ENCODE measurements around the gene VPS13D.

Gene VPS13D

DNA sequence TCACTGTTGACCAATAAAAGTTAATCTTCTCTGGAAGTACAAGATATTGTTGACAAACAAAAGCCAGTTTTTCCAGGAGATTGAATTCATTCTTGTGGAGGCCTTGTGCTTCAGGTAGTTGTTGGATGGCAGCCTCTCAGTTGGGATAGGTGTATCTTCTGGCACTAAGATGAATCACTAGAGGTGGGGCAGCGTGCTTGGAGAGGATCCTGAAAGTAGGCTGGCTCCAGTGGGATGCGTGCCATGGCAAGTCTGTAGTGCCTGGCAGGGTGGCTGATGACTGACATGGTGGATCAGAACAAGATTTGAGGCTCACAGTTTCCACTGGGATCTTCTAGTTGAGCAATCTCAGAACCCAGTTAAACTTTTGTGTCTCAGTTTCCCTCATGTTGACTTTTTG lies 2.4 kb downstream of the VPS13D start:
- DNase-seq (ENCODE audit: low spot score), result no peak

DNA sequence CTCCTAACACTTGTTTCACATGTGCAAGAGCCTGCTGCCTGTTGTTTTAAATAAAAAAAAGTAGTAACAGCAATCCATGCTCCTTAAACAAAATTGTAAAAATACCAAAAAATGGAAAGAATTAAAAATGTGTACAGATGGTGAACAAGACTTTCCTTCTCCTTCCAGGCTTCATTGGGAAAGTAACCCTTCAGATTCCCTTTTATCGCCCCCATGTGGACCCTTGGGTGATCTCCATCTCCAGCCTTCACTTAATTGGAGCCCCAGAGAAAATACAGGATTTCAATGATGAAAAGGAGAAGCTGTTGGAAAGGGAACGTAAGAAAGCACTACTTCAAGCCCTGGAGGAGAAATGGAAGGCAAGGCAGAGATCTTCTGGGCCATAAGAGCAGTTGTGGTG lies 14.2 kb downstream of the VPS13D start:
- DNase-seq (ENCODE audit: low spot score), result no peak

DNA sequence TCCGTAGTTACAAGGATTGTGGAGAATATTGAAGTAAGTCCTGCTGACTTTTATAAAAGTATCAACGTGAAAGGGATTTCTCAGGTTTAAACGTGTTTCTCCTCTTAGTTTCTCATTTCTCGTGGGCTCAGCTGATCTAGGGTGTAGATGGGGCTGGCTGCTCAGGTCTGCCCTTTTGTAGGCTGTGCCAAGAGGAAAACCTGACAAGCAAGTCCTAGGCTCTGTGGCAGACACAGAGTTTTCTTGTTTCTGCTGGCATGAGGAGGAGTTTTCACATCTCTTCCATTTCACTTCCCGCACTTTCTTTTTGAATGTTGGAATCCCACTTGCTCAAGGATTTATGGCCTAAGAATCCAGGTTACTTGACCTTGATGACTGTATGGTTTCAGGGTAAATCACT lies 14.8 kb downstream of the VPS13D start:
- DNase-seq (ENCODE audit: low spot score), result no peak

DNA sequence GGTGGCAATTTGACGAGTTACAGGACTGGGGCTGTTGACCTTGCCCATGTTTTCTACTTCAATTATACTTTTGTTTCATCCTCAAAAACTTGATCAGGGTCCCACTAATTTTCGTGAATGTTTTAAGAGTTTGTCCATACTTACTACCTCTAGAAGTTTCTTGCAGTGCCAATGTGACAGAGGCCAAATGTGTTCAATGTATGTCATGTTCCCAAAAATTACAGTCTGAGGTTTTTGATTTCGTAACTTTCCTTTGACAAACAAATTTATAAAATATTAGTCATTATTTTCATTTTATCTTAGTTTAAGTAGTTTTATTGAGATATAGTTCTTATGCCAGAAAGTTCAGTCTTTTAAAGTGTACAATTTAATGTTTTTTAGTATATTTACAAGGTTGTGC lies 15.3 kb downstream of the VPS13D start:
- no peak for DNase-seq (ENCODE audit: low spot score)

DNA sequence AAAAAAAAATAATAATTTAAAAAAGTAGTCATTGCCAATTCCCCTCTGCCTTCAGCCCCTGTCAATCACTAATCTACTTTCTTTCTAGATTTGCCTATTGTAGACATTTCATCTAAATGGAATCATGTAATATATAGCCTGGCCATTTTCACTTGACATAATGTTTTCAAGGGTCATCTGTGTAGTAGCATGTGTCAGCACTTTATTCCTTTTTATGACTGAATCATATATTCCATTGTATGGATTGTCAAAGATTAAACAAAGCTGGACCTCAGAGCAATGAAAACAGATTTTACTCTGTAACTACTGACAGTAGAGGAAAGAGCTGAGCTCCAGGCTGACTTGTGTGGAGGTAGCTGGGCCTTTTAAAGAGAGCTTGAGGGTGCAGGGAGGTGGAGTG lies 15.9 kb downstream of the VPS13D start:
- no peak for DNase-seq (ENCODE audit: low spot score)

DNA sequence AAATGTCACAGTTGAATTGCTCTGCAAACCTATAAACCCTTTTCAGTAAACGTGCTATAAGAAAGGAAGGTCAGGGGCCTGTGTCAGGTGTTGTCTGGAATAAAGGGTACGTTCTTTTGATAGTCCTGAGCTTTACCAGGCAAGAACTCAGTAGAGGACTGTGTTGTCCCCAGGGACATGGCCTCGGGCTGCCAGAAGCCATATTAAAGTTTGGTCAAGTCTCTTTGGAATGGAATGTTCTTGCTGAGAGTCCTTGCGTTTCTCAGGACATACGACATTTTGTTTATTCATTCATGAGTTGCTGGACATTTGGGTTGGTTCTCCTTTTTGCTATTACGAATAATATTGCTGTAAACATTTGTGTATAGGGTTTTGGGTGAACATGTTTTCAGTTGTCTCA lies 16.8 kb downstream of the VPS13D start:
- no peak for DNase-seq (ENCODE audit: low spot score)

DNA sequence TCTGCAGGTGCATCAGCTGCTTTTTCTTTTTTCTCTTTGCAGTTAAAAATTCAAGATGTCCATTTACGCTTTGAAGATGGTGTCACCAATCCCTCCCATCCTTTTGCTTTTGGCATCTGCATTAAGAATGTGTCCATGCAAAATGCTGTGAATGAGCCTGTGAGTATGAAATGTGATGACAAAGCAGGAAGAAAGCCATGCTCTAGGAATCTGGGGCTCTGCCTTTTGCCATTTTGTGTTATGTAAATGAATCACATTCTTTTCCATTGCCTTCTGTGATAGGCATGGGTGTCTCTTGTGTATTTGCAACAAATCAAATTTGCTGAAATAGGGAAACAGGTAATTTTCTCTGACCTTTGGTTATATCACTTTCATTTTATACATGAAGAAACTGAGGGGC lies 19.4 kb downstream of the VPS13D start:
- DNase-seq (ENCODE audit: low spot score), result no peak

DNA sequence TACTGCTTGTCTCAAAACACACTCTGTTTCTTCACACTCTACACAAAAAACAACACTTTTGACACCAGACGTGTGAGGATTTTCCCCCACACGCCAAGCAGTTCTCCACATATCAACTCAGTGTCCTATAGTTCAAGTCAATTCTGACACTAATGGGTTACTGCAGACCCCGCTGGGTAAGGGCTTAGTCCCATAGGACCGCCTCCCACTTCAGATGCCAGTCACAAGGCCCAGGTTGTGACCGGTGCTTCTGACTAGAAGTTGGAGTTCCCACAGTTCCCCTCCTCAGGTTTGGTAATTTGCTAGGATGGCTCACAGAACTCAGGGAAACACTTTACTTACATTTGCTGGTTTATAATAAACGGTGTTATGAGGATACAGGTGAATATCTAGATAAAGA lies 19.9 kb downstream of the VPS13D start:
- DNase-seq (ENCODE audit: low spot score), result no peak

DNA sequence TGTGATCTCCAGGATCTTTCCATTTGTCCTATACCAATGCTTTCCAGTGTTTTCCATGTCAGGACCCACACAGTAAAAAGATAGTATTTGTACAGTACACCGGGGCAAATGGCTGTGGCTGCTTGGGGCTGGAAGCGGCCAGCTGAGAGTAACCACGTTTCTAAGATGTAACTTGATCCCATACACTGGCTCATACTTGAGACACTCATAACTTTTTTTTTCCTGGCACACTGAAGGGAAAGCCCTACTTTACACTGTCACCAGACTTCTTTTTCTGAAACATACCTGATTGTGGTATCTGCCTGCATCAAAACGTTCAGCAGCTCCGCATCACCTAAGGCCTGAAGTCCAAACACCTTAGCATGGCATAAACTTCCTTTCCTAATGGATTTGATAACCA lies 21.6 kb downstream of the VPS13D start:
- DNase-seq (ENCODE audit: low spot score), result no peak

DNA sequence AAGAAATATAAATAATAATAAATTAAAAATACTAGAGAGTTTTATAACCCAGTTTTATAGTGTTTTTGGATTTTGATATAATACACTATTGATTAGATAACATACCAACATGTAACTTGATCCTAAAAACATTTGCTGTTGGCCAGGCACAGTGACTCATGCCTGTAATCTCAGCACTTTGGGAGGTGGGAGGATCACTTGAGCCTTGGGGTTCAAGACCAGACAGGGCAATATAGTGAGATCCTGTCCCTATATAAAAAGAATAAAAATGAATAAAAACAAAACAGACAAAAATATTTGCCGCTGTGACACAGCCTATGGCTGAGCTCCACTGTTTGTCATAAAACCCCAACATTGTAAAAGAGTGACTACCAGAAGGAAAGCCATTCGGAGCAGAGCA lies 26.1 kb downstream of the VPS13D start:
- DNase-seq (ENCODE audit: low spot score), result no peak

DNA sequence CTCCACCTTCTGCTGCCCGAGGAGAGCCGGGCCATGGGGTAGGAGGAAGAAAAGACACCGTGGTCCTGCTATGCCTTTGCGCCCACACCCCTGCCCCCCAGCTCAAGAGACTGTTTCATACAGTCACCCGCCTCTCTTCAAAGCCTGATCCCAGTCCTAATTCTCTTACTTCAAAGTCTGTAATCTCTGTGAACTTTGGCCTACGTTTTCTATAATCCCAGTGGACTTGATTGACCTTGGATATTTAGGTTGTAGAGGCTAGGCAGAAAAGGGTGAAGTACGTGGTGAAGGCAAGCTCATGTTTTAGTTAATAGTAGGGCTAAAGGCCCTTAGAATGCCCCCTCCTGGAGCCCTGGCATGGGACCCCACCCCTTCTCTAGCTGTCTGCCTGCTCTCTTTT lies 28.4 kb downstream of the VPS13D start:
- DNase-seq (ENCODE audit: low spot score), result no peak

DNA sequence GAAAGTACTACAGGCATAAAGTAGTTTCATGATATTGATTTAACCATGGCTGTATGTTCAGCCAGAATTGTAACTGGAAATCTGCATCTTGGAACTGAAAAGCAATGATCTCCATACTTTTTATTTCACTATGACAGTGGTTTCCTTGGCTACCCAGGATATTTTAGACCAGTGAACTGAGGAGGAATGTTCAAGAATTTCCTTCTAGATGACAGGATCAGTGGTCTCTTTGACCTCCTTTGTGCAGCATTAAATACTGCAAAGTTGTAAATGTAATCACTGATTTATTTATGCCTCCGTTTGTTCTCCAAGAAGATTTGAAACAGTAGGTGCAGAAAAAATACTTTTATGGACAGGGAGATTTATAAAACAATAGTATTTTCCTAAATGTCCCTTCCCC lies 39.5 kb downstream of the VPS13D start:
- no peak for DNase-seq (ENCODE audit: low spot score)

DNA sequence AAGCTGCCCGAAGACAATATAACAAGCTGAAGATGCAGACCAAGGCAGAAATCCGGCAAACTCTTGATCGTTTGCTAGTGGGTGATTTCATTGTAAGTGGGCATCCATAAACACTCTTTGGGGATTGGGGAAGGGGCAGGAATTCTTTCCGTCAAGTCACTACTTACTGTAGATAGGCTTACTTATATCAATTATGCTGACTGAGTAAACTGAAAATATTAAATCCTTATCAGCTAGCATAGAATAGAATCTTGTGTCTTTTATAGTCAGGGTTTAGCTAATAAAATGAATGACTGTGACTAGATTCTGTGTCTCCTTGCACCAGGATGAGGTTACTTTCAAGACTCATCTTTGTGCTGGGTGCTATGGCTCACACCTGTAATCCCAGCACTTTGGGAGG lies 41.2 kb downstream of the VPS13D start:
- DNase-seq (ENCODE audit: low spot score), result no peak

DNA sequence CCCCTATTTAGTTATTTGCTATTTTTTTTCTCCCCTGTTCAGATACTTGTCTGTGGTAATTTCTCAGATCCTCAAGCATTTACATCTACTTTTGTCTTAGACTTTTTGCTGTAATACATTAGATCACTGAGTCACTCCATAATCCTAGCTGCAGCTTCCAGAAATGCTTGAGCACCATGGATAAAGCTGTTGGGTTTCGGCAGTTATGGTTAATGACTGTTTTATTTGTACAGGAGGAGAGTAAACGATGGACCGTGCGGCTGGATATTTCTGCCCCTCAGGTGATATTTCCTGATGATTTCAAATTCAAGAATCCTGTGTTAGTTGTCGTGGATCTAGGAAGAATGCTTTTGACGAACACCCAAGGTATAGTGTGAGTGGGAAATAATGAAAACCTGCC lies 42.9 kb downstream of the VPS13D start:
- DNase-seq (ENCODE audit: low spot score), result no peak

DNA sequence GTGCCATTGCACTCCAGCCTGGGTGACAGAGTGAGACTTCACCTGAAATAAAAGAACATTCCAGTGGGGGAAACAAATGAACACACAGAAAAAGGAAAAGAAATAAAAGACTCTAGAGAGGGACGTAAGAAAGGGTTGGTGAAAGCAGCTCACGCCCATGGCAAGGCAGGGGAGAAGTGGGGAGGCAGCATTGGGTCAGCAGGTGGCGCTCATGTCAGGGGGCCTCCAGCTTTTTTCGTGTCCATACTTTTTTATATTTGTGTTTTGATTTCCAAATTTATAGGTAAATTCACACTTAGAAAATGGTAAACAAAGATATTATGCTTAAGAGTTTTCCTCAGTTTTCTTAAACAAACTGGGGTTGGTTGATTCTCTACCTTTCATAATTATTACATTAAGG lies 45.5 kb downstream of the VPS13D start:
- DNase-seq (ENCODE audit: low spot score), result no peak

DNA sequence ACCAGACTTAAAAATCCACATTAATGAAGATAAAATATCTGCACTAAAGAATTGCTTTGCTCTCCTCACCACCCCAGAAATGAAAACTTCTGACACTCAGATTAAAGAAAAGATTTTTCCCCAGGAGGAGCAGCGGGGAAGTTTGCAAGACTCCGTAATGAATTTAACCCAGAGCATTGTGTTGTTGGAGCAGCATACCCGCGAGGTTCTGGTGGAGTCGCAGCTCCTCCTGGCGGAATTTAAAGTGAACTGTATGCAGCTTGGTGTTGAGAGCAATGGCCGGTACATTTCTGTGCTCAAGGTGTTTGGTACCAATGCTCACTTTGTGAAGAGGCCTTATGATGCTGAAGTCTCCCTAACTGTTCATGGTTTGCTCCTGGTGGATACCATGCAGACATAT lies 46.4 kb downstream of the VPS13D start:
- no peak for DNase-seq (ENCODE audit: low spot score)

DNA sequence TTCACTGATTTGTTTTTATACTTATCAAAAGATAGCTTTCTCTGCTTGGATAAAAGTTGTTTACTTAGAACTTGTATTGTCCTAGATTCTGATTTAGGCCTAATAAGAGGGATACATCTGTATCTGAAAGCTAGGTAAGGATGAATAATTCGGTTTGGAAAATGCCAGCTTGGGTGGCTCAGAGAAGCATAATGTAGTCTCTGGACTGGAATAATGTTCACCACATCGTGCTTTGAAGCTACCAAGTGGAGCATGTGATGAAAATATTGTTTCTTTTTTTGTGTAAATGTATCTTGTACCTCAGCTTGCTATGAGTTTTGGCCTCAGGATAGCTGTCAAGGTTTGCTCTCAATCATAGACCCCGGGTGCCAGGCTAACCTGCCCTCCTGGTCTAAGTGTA lies 49.2 kb downstream of the VPS13D start:
- no peak for DNase-seq (ENCODE audit: low spot score)

DNA sequence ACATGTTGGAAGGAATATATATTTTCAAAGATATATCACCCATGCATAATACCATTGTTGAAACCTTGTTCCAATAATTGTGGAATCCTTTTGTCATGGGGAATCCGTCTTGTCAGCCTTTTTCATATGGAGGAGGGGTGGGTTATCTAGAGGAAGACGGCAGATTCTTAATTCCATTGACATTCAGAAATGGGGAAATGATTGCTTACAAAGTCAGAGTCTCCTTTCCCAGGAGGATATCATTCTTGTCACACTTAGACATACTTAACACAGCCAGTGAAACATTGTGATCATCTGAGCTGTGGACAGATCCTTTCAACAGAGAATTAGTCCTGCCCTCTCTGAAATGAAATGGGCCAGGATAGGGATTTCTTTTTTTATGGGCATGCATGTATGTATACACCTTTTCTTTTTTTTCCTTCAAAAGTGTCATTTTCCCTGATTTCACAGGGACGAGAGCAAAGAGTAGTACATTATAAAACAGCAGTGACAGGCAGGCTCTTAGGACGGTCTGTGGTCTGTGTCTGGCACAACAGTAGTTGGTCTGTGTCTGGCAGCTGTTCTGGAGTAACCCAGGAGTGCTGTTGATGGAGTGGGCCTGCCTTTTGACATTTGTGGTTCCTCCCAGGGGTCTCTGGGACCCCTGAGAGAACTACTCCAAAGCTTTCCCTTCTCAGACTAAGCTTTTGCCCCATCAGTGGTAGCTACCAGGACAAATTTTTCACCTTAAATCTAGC lies 50.1 kb downstream of the VPS13D start:
- no peak for DNase-seq (ENCODE audit: low spot score)

DNA sequence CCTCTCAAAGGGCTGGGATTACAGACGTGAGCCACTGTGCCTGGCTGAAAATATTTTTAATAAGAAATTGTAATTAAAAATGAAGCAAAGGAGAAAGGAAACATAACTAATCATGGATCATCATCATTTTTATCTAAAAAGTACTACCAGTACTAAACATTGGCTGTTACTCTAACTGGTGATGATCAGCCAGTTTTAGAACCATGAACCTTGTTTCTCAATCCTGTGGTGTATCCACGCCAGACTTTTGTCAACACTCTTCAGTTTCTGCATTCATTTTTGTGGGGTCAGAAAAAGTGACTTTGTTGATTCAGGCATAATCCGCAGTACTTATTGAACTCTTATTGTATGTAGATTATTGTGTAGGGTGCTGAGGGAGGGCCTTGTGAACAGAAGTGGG lies 52.3 kb downstream of the VPS13D start:
- DNase-seq (ENCODE audit: low spot score), result no peak

DNA sequence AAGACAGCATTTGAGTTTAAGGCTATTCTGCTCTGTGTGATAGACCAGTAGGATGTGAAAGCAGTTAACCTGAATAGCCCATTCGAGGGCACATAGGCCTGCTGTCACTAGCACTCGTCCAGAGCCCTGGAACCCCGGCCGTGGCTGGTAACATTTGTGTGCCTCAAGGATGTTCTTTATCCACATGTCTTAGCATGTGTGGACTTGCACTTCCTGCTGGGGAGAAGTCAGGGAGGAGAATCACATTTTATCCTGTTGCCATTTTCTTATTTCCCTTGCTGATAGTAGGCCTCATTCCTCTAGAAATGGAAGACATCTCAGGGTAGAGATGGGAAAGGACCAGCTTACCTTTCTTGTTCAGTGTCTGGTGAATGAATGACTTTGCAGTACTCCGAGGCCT lies 54.7 kb downstream of the VPS13D start:
- DNase-seq (ENCODE audit: low spot score), result no peak

DNA sequence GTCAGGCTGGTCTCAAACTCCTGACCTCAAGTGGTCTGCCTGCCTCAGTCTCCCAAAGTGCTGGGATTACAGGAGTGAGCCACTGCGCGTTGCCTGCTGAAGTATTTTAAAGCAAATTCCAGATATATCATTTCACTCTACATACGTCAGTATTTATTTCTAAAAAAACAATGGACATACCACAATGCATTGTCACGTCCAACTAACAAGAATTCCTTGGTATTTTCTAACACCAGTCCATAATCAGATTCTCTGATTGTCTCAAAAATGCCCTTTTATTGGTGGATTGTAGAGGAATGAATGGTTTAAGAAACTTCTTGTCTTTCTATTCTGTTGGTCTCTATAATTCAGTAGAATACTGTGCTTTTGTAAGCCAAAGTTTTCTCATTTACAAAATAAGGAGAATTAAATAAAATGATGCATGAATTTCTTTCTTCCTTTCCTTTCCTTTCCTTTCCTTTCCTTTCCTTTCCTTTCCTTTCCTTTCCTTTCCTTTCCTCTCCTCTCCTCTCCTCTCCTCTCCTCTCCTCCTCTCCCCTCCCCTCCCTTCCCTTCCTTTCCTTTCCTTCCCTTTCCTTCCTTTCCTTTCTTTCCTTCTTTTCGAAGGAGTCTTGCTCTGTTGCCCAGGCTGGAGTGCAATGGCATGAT lies 55.8 kb downstream of the VPS13D start:
- DNase-seq (ENCODE audit: low spot score), result no peak

DNA sequence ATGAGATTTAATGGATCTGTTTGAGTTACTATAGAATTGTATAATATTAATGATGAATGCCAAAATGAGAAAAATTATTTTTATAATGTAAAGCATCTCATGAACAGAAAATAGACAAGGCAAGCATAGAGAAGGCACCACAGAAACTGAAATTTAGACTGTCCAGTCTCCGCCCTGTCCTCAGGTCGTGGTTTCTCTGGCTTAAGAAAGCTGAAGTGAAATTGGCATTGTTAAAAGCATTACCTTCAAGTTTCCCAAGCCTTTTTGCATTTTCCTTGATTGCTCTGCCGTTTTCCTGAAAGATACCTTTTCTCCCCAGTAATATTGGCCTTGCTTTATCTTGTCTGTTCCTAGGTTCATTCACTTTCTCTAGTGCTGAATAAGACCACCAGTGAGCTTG lies 58.0 kb downstream of the VPS13D start:
- no peak for DNase-seq (ENCODE audit: low spot score)

DNA sequence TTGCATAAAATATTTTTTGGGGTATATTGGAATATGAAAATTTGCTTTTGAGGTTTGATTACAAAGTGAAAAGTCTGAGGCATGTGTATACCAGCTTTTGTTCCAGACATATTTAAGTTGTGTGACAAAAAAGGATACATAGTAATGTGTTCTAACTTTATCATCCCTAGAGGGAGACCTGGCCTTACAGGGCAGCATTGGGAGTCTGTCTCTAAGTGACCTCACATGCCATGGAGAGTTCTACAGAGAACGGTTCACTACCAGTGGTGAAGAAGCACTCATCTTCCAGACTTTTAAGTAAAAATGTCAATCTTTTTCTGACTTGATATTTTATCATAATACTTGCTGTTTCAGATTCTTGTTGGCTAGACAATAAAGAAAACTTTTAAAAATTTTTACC lies 61.0 kb downstream of the VPS13D start:
- DNase-seq (ENCODE audit: low spot score), result no peak

DNA sequence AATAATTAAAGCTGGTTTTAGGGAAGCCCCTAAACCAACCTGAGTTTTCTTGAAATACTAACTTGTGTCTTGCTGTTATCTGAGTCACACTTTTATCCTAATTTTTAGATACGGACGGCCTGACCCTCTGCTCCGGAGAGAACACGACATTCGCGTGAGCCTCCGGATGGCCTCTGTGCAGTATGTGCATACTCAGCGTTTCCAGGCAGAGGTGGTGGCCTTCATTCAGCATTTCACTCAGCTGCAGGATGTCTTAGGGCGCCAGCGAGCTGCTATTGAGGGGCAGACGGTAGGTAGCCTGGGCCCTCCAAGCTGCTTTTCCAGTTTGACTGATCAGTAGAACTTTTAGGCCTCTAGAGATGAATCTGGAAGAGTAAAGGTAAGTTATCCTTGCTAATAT lies 63.6 kb downstream of the VPS13D start:
- DNase-seq (ENCODE audit: low spot score), result no peak

Data from globus pallidus (tissue), 1 donor.